H9 (cell line): Measurements from ENCODE around the gene C3orf20. TPM values are rescaled to one million over a fixed set of nuclear protein-coding genes. Genes with fewer than 3 reads are reported as not detected.

Experiments used
- DNase-seq: peaks from one replicate; pipeline ENCODE4 v3.0.0-alpha.2; 2017
- H2AFZ ChIP-seq: one replicate; pipeline ENCODE4 v1.6.1; 2013; ENCODE audit warnings: mild to moderate bottlenecking, low read length, control low read depth, moderate library complexity
- H2AK5ac ChIP-seq: 2 replicates; pipeline ENCODE4 v1.6.1; 2013; ENCODE audit warnings: low read length, control low read depth, mixed read lengths; ENCODE audit not compliant: insufficient read length
- H2BK120ac ChIP-seq: one replicate; pipeline ENCODE4 v1.6.1; 2013; ENCODE audit warnings: low read depth, mild to moderate bottlenecking, low read length, control low read depth, inconsistent platforms; ENCODE audit not compliant: poor library complexity, severe bottlenecking
- H2BK12ac ChIP-seq: 2 replicates; pipeline ENCODE4 v1.6.1; 2013; ENCODE audit warnings: low read length, control low read depth, mixed read lengths, low read depth; ENCODE audit not compliant: insufficient read length
- H2BK15ac ChIP-seq: 2 replicates; pipeline ENCODE4 v1.6.1; 2013; ENCODE audit warnings: low read depth, low read length, control low read depth
- H2BK20ac ChIP-seq: one replicate; pipeline ENCODE4 v1.6.1; 2013; ENCODE audit warnings: low read depth, mild to moderate bottlenecking, low read length, control low read depth, inconsistent platforms; ENCODE audit not compliant: poor library complexity, severe bottlenecking
- H2BK5ac ChIP-seq: 2 replicates; pipeline ENCODE4 v1.6.1; 2013; ENCODE audit warnings: low read length, control low read depth, mixed read lengths; ENCODE audit not compliant: insufficient read length
- H3K14ac ChIP-seq: 2 replicates; pipeline ENCODE4 v1.6.1; 2013; ENCODE audit warnings: low read length, control low read depth; ENCODE audit not compliant: insufficient read depth
- H3K18ac ChIP-seq: 2 replicates; pipeline ENCODE4 v1.6.1; 2013; ENCODE audit warnings: low read depth, mild to moderate bottlenecking, mixed read lengths, low read length, control low read depth; ENCODE audit not compliant: insufficient read length
- H3K23ac ChIP-seq: 2 replicates; pipeline ENCODE4 v1.6.1; 2013; ENCODE audit warnings: low read length, control low read depth, mixed read lengths, low read depth; ENCODE audit not compliant: insufficient read length
- H3K23me2 ChIP-seq: 2 replicates; pipeline ENCODE4 v1.6.1; 2013; ENCODE audit warnings: low read depth, mild to moderate bottlenecking, mixed read lengths, low read length, control low read depth; ENCODE audit not compliant: insufficient read length, poor library complexity, severe bottlenecking
- H3K27ac ChIP-seq: 2 replicates; pipeline ENCODE4 v1.5.1; 2013; ENCODE audit warnings: low read length, control low read depth, mixed read lengths, low read depth; ENCODE audit not compliant: insufficient read length
- H3K27me3 ChIP-seq: 2 replicates; pipeline ENCODE4 v1.6.1; 2013; ENCODE audit warnings: low read length, control low read depth, inconsistent platforms; ENCODE audit not compliant: insufficient read depth
- H3K4ac ChIP-seq: 2 replicates; pipeline ENCODE4 v1.6.1; 2013; ENCODE audit warnings: low read depth, mild to moderate bottlenecking, control low read depth, inconsistent platforms, low read length, moderate library complexity
- H3K4me1 ChIP-seq: 2 replicates; pipeline ENCODE4 v1.6.1; 2013; ENCODE audit warnings: low read length, control low read depth, inconsistent platforms; ENCODE audit not compliant: insufficient read depth
- H3K4me2 ChIP-seq: 2 replicates; pipeline ENCODE4 v1.6.1; 2013; ENCODE audit warnings: low read length, control low read depth, mixed read lengths; ENCODE audit not compliant: insufficient read length, insufficient read depth
- H3K56ac ChIP-seq: 2 replicates; pipeline ENCODE4 v1.6.1; 2013; ENCODE audit warnings: low read depth, mild to moderate bottlenecking, mixed read lengths, low read length, control low read depth; ENCODE audit not compliant: insufficient read length
- H3K79me1 ChIP-seq: 2 replicates; pipeline ENCODE4 v1.6.1; 2013; ENCODE audit warnings: low read depth, mild to moderate bottlenecking, moderate library complexity, low read length, control low read depth, inconsistent platforms; ENCODE audit not compliant: insufficient read depth, poor library complexity, severe bottlenecking
- H3K79me2 ChIP-seq: 2 replicates; pipeline ENCODE4 v1.6.1; 2013; ENCODE audit warnings: low read length, control low read depth, inconsistent platforms; ENCODE audit not compliant: insufficient read depth
- H3K9ac ChIP-seq: 2 replicates; pipeline ENCODE4 v1.6.1; 2013; ENCODE audit warnings: low read length, control low read depth, mixed read lengths; ENCODE audit not compliant: insufficient read length; ENCODE audit errors: extremely low read depth
- H3K9me3 ChIP-seq: one replicate; pipeline ENCODE4 v1.6.1; 2013; ENCODE audit warnings: low read depth, low read length, inconsistent platforms; ENCODE audit not compliant: control insufficient read depth
- H3T11ph ChIP-seq: one replicate; pipeline ENCODE4 v1.6.1; 2013; ENCODE audit warnings: mild to moderate bottlenecking, low read length, control low read depth, inconsistent platforms
- H4K20me1 ChIP-seq: one replicate; pipeline ENCODE4 v1.6.1; 2013; ENCODE audit not compliant: control insufficient read depth, insufficient read length, insufficient read depth
- H4K5ac ChIP-seq: 2 replicates; pipeline ENCODE4 v1.6.1; 2013; ENCODE audit warnings: low read depth, mild to moderate bottlenecking, mixed read lengths, low read length, control low read depth; ENCODE audit not compliant: insufficient read length
- H4K8ac ChIP-seq: replicated peaks from 2 replicates; pipeline ENCODE4 v1.6.1; 2013; ENCODE audit warnings: low read length, control low read depth, mixed read lengths, low read depth; ENCODE audit not compliant: insufficient read length
- H4K91ac ChIP-seq: 2 replicates; pipeline ENCODE4 v1.6.1; 2013; ENCODE audit warnings: low read depth, mild to moderate bottlenecking, moderate library complexity, mixed read lengths, low read length, control low read depth; ENCODE audit not compliant: insufficient read length
- H3K27ac Mint-ChIP-seq, 3 experiments: 2 replicates in 2 of 3; 3 replicates in 1 of 3; pipeline ENCODE4 v1.8.0; 2020 to 2021; ENCODE audit warnings: mixed read lengths in 3 of 3, mild to moderate bottlenecking in 1 of 3, moderate library complexity in 1 of 3
- H3K27me3 Mint-ChIP-seq: 2 replicates; pipeline ENCODE4 v1.8.0; 2021; ENCODE audit warnings: low read depth, mild to moderate bottlenecking, moderate library complexity, mixed read lengths
- H3K36me3 Mint-ChIP-seq, 3 experiments: 2 replicates in 2 of 3; 3 replicates in 1 of 3; pipeline ENCODE4 v1.8.0; 2020 to 2021; ENCODE audit warnings: low read depth in 3 of 3, mixed read lengths in 3 of 3; ENCODE audit not compliant: insufficient read depth in 1 of 3
- H3K4me1 Mint-ChIP-seq, 2 experiments: 2 replicates each; pipeline ENCODE4 v1.8.0; 2020; ENCODE audit warnings: mixed read lengths in 2 of 2
- H3K4me3 Mint-ChIP-seq, 2 experiments: 2 replicates in 1 of 2; 3 replicates in 1 of 2; pipeline ENCODE4 v1.8.0; 2020 to 2021; ENCODE audit warnings: mild to moderate bottlenecking in 2 of 2, mixed read lengths in 2 of 2, moderate library complexity in 1 of 2
- H3K9me3 Mint-ChIP-seq, 2 experiments: 2 replicates in 1 of 2; 3 replicates in 1 of 2; pipeline ENCODE4 v1.8.0; 2020; ENCODE audit warnings: mild to moderate bottlenecking in 2 of 2, mixed read lengths in 2 of 2, moderate library complexity in 1 of 2
- CTCF ChIP-seq: fragments of 200-600 bp; sonication (generic); conservative IDR thresholded peaks from 3 replicates; pipeline ENCODE4 v1.8.0; 2021; ENCODE audit warnings: antibody characterized with exemption, mild to moderate bottlenecking
- WGBS: extraction: QIAGEN DNeasy Blood & Tissue Kit; methylation state at CpG from one replicate; pipeline ENCODE4 v1.1.7; 2013; ENCODE audit warnings: missing lambda C conversion rate, low lambda C conversion rate, mixed read lengths; ENCODE audit not compliant: insufficient read length; ENCODE audit errors: extremely low coverage; 5-methylcytosine and 5-hydroxymethylcytosine counted together
- total RNA-seq: library from RNA; stranded (reverse); gene quantifications from 2 replicates; pipeline ENCODE4 v1.2.1, GENCODE V29; 2021

The C3orf20 gene
- total RNA-seq, 1 experiment from 2014 or later: not detected

GRCh38 chr3:14794435-14794834, 119.5 kb downstream of the C3orf20 start:
- no peaks in the 10 kb centered on the region for H3K9me3 ChIP-seq
- no peak overlapping the region for H3K27ac Mint-ChIP-seq
- no peak overlapping the region for H3K4me3 Mint-ChIP-seq
- no peak overlapping the region for H2BK120ac ChIP-seq
- no peak for DNase-seq
- WGBS: no CpG with 5 or more reads among the region's 2 CpGs
- no peak overlapping the region for H4K91ac ChIP-seq
- no peak overlapping the region for H2AFZ ChIP-seq
- H3K4me2 ChIP-seq: no peak overlapping the region
- H3T11ph ChIP-seq: no peak overlapping the region
- H3K14ac ChIP-seq: no peak overlapping the region
- no peaks in the 10 kb centered on the region for H3K79me2 ChIP-seq
- no peak overlapping the region for H3K9ac ChIP-seq
- H3K36me3 Mint-ChIP-seq: no peaks in the 10 kb centered on the region
- H3K4ac ChIP-seq: no peak overlapping the region
- no peak overlapping the region for H4K5ac ChIP-seq
- no peaks in the 10 kb centered on the region for H3K23me2 ChIP-seq
- H3K4me1 Mint-ChIP-seq: peaks cover 2 to 40% of the 10 kb centered on the region in 2 experiments
- no peaks in the 10 kb centered on the region for H3K27me3 ChIP-seq
- H3K27ac ChIP-seq: no peak overlapping the region
- no peak overlapping the region for H3K18ac ChIP-seq
- no peaks in the 10 kb centered on the region for H3K79me1 ChIP-seq
- H2BK5ac ChIP-seq: no peak overlapping the region
- no peaks in the 10 kb centered on the region for H3K4me1 ChIP-seq
- no peak overlapping the region for H3K56ac ChIP-seq
- peaks cover 19% of the 10 kb centered on the region for H3K27me3 Mint-ChIP-seq
- no peak overlapping the region for H2AK5ac ChIP-seq
- H2BK20ac ChIP-seq: no peak overlapping the region
- no peaks in the 10 kb centered on the region for H4K20me1 ChIP-seq
- no peaks in the 10 kb centered on the region for H3K9me3 Mint-ChIP-seq
- no peak for TF ChIP-seq CTCF
- H3K23ac ChIP-seq: no peak overlapping the region
- H2BK15ac ChIP-seq: no peak overlapping the region
- H4K8ac ChIP-seq: no peak overlapping the region
- no peak overlapping the region for H2BK12ac ChIP-seq
